Adrenal gland (tissue), 12 donors: ENCODE results near the gene LRRIQ1. TPM values are rescaled to one million over a fixed set of nuclear protein-coding genes. Genes with fewer than 3 reads are reported as not detected.
A peak's percentile ranks its signal among the peaks of the same experiment; 100 is the strongest.

Experiments used
- DNase-seq, 7 donors: peaks; one replicate each; pipeline ENCODE4 v3.0.0-alpha.2; 2019 to 2020
- H3K27ac ChIP-seq, 5 donors: fragments of 200-600 bp; sonication (generic) in 4 of 5; 1 replicate in 3 of 5; 2 replicates in 2 of 5; pipeline versions ENCODE4 v1.5.1 to v1.8.0; 2016 to 2020; ENCODE audit warnings: mild to moderate bottlenecking in 1 of 5
- H3K27me3 ChIP-seq: fragments of 200-600 bp; 2 replicates; pipeline ENCODE4 v1.8.0; 2021
- H3K36me3 ChIP-seq, 2 donors: fragments of 200-600 bp; replicated peaks in 1 of 2; 1 replicate in 1 of 2; 2 replicates in 1 of 2; pipeline versions ENCODE4 v1.5.1 to v1.8.0; 2018 to 2022
- H3K4me1 ChIP-seq, 2 donors: fragments of 200-600 bp; replicated peaks in 1 of 2; 1 replicate in 1 of 2; 2 replicates in 1 of 2; pipeline versions ENCODE4 v1.5.1 to v1.8.0; 2018 to 2021
- H3K4me3 ChIP-seq, 4 donors: fragments of 200-600 bp; sonication (generic) in 3 of 4; one replicate each; pipeline ENCODE4 v1.5.1; 2016 to 2018
- H3K9me3 ChIP-seq, 3 donors: fragments of 200-600 bp; sonication (generic) in 1 of 3; replicated peaks in 1 of 3; 1 replicate in 2 of 3; 2 replicates in 1 of 3; pipeline versions ENCODE4 v1.5.1 to v1.8.0; 2016 to 2021
- CTCF ChIP-seq, 6 experiments: fragments of 450-650 bp in 4 of 6; fragments of 200-600 bp in 2 of 6; sonication (generic) in 1 of 6; IDR thresholded peaks; 1 replicate in 5 of 6; 2 replicates in 1 of 6; pipeline versions ENCODE4 v1.5.1 to v1.8.0; 2016 to 2021; ENCODE audit warnings: antibody characterized with exemption in 6 of 6, mild to moderate bottlenecking in 2 of 6, moderate library complexity in 1 of 6
- POLR2A ChIP-seq, 2 donors: fragments of 450-650 bp; IDR thresholded peaks; one replicate each; pipeline ENCODE4 v1.6.1; 2017; ENCODE audit warnings: antibody characterized with exemption in 2 of 2, mild to moderate bottlenecking in 2 of 2, moderate library complexity in 1 of 2
- WGBS, 4 donors: extraction: QIAGEN DNeasy Blood & Tissue Kit in 2 of 4; methylation state at CpG; one replicate each; pipeline versions ENCODE4 v1.1.5 to v1.1.7; 2013 to 2017; 5-methylcytosine and 5-hydroxymethylcytosine counted together
- intact Hi-C, 2 donors: fragments of 100-400 bp; cut with DNase I; formaldehyde crosslinking; loops; one replicate each; pipeline versions ENCODE4 v1.14.1 to v1.15.0; 2022 to 2023
- polyA plus RNA-seq, 3 donors: library from polyadenylated mRNA; stranded (reverse); fragments of 200-250 nt in 2 of 3; fragments of 350-450 nt in 1 of 3; fragmentation: Illumina TruSeq in 1 of 3; extraction: RNeasy Lipid Tissue Mini Kit (QIAGEN cat#74804) in 1 of 3; gene quantifications; one replicate each; pipeline ENCODE4 v1.2.3, GENCODE V29; 2013 to 2014
- total RNA-seq, 9 donors: library from RNA; depleted of rRNA in 4 of 9; stranded (reverse); fragments of >200 nt in 4 of 9; fragments of 120-200 nt in 1 of 9; fragmentation: NEBNext Ultra II Directional in 1 of 9; extraction: Animal tissue kit (Norgen Biotek cat#: 25700) in 1 of 9; gene quantifications; one replicate each; pipeline versions ENCODE4 v1.1.0 to v1.2.4, GENCODE V29; 2013 to 2023
- donor health status: healthy with polysubstance abuse.
- donor health status: Bipolar disorder and iron deficiency.
- donor health status: DM: yes; HTN: yes; CAD: no.
- donor health status: DM: no; HTN: no; CAD: no.
- donor health status: DM: no; HTN: no; CAD: no.
- donor health status: DM: yes; HTN: yes; CAD: no.

Gene LRRIQ1
- total and polyA plus RNA-seq, 12 donors: 0.09 to 0.56 (median 0.34) TPM; not detected in 3

GRCh38 chr12:85155791-85156190, 119.6 kb downstream of the LRRIQ1 start:
- H3K4me1 ChIP-seq: no peaks in the 10 kb centered on the region
- intact Hi-C loops: no loop called here
- H3K4me3 ChIP-seq: no peak overlapping the region
- WGBS, 4 donors: 29 to 40% (median 31%) methylated on average over 2 of the region's 2 CpGs
- no peak overlapping the region for H3K27ac ChIP-seq
- no peak for DNase-seq
- H3K9me3 ChIP-seq: peaks cover 0 to 7% (median 0%) of the 10 kb centered on the region in 3 donors
- H3K27me3 ChIP-seq: no peaks in the 10 kb centered on the region
- TF ChIP-seq CTCF (IDR thresholded peaks at IDR 0.05) (peak in 1 of 6 experiments; percentile 13), POLR2A (IDR thresholded peaks at IDR 0.05) (no peak)
- no peaks in the 10 kb centered on the region for H3K36me3 ChIP-seq

GRCh38 chr12:85156569-85156968, 120.4 kb downstream of the LRRIQ1 start:
- 44 to 50% (median 47%) methylated on average over 3 of the region's 3 CpGs for WGBS, 4 donors
- H3K4me1 ChIP-seq: no peaks in the 10 kb centered on the region
- no peaks in the 10 kb centered on the region for H3K27me3 ChIP-seq
- TF ChIP-seq CTCF (IDR thresholded peaks at IDR 0.05): no peak
- no peak for TF ChIP-seq POLR2A (IDR thresholded peaks at IDR 0.05)
- peaks cover 0 to 7% (median 0%) of the 10 kb centered on the region in 3 donors for H3K9me3 ChIP-seq
- intact Hi-C loops: no loop called here
- no peak overlapping the region for H3K4me3 ChIP-seq
- no peak for DNase-seq
- no peak overlapping the region for H3K27ac ChIP-seq
- H3K36me3 ChIP-seq: no peaks in the 10 kb centered on the region

GRCh38 chr12:85157035-85157603, 121.0 kb downstream of the LRRIQ1 start:
- no peak for TF ChIP-seq POLR2A (IDR thresholded peaks at IDR 0.05)
- no peak for TF ChIP-seq CTCF (IDR thresholded peaks at IDR 0.05)
- no peak overlapping the region for H3K4me3 ChIP-seq
- WGBS, 4 donors: 75 to 84% (median 81%) methylated on average over 3 of the region's 3 CpGs
- no peaks in the 10 kb centered on the region for H3K27me3 ChIP-seq
- intact Hi-C loops: no loop called here
- no peaks in the 10 kb centered on the region for H3K4me1 ChIP-seq
- peaks cover 0 to 7% (median 0%) of the 10 kb centered on the region in 3 donors for H3K9me3 ChIP-seq
- no peak for DNase-seq
- H3K27ac ChIP-seq: no peak overlapping the region
- H3K36me3 ChIP-seq: no peaks in the 10 kb centered on the region

GRCh38 chr12:85163752-85164321, 127.7 kb downstream of the LRRIQ1 start:
- Histone ChIP-seq H3K4me3 (no peak overlapping the region), H3K4me1 (no peaks in the 10 kb centered on the region), H3K27me3 (no peaks in the 10 kb centered on the region), H3K27ac (no peak overlapping the region), H3K9me3 (no peaks in the 10 kb centered on the region), H3K36me3 (no peaks in the 10 kb centered on the region)
- no peak for DNase-seq
- TF ChIP-seq CTCF (IDR thresholded peaks at IDR 0.05) (no peak), POLR2A (IDR thresholded peaks at IDR 0.05) (no peak)
- intact Hi-C loops: no loop called here
- 59 to 75% (median 69%) methylated on average over 1 of the region's 1 CpG for WGBS, 4 donors
